ENCODE data around the gene DHRS7B.

- TF ChIP-seq EZH2phosphoT487 (IDR thresholded peaks at IDR 0.05) (no peak), EZH2 (IDR thresholded peaks at IDR 0.05) (no peak)
- TF ChIP-seq, protein P1, sequence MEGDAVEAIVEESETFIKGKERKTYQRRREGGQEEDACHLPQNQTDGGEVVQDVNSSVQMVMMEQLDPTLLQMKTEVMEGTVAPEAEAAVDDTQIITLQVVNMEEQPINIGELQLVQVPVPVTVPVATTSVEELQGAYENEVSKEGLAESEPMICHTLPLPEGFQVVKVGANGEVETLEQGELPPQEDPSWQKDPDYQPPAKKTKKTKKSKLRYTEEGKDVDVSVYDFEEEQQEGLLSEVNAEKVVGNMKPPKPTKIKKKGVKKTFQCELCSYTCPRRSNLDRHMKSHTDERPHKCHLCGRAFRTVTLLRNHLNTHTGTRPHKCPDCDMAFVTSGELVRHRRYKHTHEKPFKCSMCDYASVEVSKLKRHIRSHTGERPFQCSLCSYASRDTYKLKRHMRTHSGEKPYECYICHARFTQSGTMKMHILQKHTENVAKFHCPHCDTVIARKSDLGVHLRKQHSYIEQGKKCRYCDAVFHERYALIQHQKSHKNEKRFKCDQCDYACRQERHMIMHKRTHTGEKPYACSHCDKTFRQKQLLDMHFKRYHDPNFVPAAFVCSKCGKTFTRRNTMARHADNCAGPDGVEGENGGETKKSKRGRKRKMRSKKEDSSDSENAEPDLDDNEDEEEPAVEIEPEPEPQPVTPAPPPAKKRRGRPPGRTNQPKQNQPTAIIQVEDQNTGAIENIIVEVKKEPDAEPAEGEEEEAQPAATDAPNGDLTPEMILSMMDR (IDR thresholded peaks at IDR 0.05): no peak
Measured at GRCh38 chr17:21143695-21144094, 16.9 kb downstream of the DHRS7B start.

Measured in neural progenitor cell (in vitro differentiated cells).